ENCODE results near the gene GASK1A.

GRCh38 chr3:43054754-43055153, 75.6 kb downstream of the GASK1A start:
- TF ChIP-seq POLR2A (IDR thresholded peaks at IDR 0.05; ENCODE audit: low read length) (no peak), REST (IDR thresholded peaks at IDR 0.05) (no peak), RAD21 (conservative IDR thresholded peaks at IDR 0.05 in 1 of 2, IDR thresholded peaks at IDR 0.05 in 1 of 2) (no peak), HDAC2 (IDR thresholded peaks at IDR 0.05) (no peak), CEBPB (IDR thresholded peaks at IDR 0.05) (no peak), BCL3 (IDR thresholded peaks at IDR 0.05) (no peak), RFX5 (IDR thresholded peaks at IDR 0.05) (no peak), MAFK (IDR thresholded peaks at IDR 0.05; ENCODE audit: partially characterized antibody) (no peak), SREBF2 (IDR thresholded peaks at IDR 0.05) (no peak), RCOR1 (IDR thresholded peaks at IDR 0.05; ENCODE audit: low read depth, low read length) (no peak), RARB (CRISPR knock-in tag; IDR thresholded peaks at IDR 0.05) (no peak)
- TF ChIP-seq, protein P1, sequence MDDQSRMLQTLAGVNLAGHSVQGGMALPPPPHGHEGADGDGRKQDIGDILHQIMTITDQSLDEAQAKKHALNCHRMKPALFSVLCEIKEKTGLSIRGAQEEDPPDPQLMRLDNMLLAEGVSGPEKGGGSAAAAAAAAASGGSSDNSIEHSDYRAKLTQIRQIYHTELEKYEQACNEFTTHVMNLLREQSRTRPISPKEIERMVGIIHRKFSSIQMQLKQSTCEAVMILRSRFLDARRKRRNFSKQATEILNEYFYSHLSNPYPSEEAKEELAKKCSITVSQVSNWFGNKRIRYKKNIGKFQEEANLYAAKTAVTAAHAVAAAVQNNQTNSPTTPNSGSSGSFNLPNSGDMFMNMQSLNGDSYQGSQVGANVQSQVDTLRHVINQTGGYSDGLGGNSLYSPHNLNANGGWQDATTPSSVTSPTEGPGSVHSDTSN (IDR thresholded peaks at IDR 0.05): no peak
- TF ChIP-seq, protein P2, sequence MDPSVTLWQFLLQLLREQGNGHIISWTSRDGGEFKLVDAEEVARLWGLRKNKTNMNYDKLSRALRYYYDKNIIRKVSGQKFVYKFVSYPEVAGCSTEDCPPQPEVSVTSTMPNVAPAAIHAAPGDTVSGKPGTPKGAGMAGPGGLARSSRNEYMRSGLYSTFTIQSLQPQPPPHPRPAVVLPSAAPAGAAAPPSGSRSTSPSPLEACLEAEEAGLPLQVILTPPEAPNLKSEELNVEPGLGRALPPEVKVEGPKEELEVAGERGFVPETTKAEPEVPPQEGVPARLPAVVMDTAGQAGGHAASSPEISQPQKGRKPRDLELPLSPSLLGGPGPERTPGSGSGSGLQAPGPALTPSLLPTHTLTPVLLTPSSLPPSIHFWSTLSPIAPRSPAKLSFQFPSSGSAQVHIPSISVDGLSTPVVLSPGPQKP (IDR thresholded peaks at IDR 0.05; ENCODE audit: low read depth, low read length): no peak
- TF ChIP-seq, protein P3, sequence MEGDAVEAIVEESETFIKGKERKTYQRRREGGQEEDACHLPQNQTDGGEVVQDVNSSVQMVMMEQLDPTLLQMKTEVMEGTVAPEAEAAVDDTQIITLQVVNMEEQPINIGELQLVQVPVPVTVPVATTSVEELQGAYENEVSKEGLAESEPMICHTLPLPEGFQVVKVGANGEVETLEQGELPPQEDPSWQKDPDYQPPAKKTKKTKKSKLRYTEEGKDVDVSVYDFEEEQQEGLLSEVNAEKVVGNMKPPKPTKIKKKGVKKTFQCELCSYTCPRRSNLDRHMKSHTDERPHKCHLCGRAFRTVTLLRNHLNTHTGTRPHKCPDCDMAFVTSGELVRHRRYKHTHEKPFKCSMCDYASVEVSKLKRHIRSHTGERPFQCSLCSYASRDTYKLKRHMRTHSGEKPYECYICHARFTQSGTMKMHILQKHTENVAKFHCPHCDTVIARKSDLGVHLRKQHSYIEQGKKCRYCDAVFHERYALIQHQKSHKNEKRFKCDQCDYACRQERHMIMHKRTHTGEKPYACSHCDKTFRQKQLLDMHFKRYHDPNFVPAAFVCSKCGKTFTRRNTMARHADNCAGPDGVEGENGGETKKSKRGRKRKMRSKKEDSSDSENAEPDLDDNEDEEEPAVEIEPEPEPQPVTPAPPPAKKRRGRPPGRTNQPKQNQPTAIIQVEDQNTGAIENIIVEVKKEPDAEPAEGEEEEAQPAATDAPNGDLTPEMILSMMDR (IDR thresholded peaks at IDR 0.05): no peak

Measured in A549 (cell line).